H9 (cell line): ENCODE data around the gene POLK. TPM values are rescaled to one million over a fixed set of nuclear protein-coding genes. Genes with fewer than 3 reads are reported as not detected.

ENCODE experiments used
- DNase-seq: peaks from one replicate; pipeline ENCODE4 v3.0.0-alpha.2; 2017
- H2AFZ ChIP-seq: one replicate; pipeline ENCODE4 v1.6.1; 2013; ENCODE audit warnings: mild to moderate bottlenecking, low read length, control low read depth, moderate library complexity
- H2AK5ac ChIP-seq: 2 replicates; pipeline ENCODE4 v1.6.1; 2013; ENCODE audit warnings: low read length, control low read depth, mixed read lengths; ENCODE audit not compliant: insufficient read length
- H2BK120ac ChIP-seq: one replicate; pipeline ENCODE4 v1.6.1; 2013; ENCODE audit warnings: low read depth, mild to moderate bottlenecking, low read length, control low read depth, inconsistent platforms; ENCODE audit not compliant: poor library complexity, severe bottlenecking
- H2BK12ac ChIP-seq: 2 replicates; pipeline ENCODE4 v1.6.1; 2013; ENCODE audit warnings: low read length, control low read depth, mixed read lengths, low read depth; ENCODE audit not compliant: insufficient read length
- H2BK15ac ChIP-seq: 2 replicates; pipeline ENCODE4 v1.6.1; 2013; ENCODE audit warnings: low read depth, low read length, control low read depth
- H2BK20ac ChIP-seq: one replicate; pipeline ENCODE4 v1.6.1; 2013; ENCODE audit warnings: low read depth, mild to moderate bottlenecking, low read length, control low read depth, inconsistent platforms; ENCODE audit not compliant: poor library complexity, severe bottlenecking
- H2BK5ac ChIP-seq: 2 replicates; pipeline ENCODE4 v1.6.1; 2013; ENCODE audit warnings: low read length, control low read depth, mixed read lengths; ENCODE audit not compliant: insufficient read length
- H3K14ac ChIP-seq: 2 replicates; pipeline ENCODE4 v1.6.1; 2013; ENCODE audit warnings: low read length, control low read depth; ENCODE audit not compliant: insufficient read depth
- H3K18ac ChIP-seq: 2 replicates; pipeline ENCODE4 v1.6.1; 2013; ENCODE audit warnings: low read depth, mild to moderate bottlenecking, mixed read lengths, low read length, control low read depth; ENCODE audit not compliant: insufficient read length
- H3K23ac ChIP-seq: 2 replicates; pipeline ENCODE4 v1.6.1; 2013; ENCODE audit warnings: low read length, control low read depth, mixed read lengths, low read depth; ENCODE audit not compliant: insufficient read length
- H3K23me2 ChIP-seq: 2 replicates; pipeline ENCODE4 v1.6.1; 2013; ENCODE audit warnings: low read depth, mild to moderate bottlenecking, mixed read lengths, low read length, control low read depth; ENCODE audit not compliant: insufficient read length, poor library complexity, severe bottlenecking
- H3K27ac ChIP-seq: 2 replicates; pipeline ENCODE4 v1.5.1; 2013; ENCODE audit warnings: low read length, control low read depth, mixed read lengths, low read depth; ENCODE audit not compliant: insufficient read length
- H3K27me3 ChIP-seq: 2 replicates; pipeline ENCODE4 v1.6.1; 2013; ENCODE audit warnings: low read length, control low read depth, inconsistent platforms; ENCODE audit not compliant: insufficient read depth
- H3K4ac ChIP-seq: 2 replicates; pipeline ENCODE4 v1.6.1; 2013; ENCODE audit warnings: low read depth, mild to moderate bottlenecking, control low read depth, inconsistent platforms, low read length, moderate library complexity
- H3K4me1 ChIP-seq: 2 replicates; pipeline ENCODE4 v1.6.1; 2013; ENCODE audit warnings: low read length, control low read depth, inconsistent platforms; ENCODE audit not compliant: insufficient read depth
- H3K4me2 ChIP-seq: 2 replicates; pipeline ENCODE4 v1.6.1; 2013; ENCODE audit warnings: low read length, control low read depth, mixed read lengths; ENCODE audit not compliant: insufficient read length, insufficient read depth
- H3K56ac ChIP-seq: 2 replicates; pipeline ENCODE4 v1.6.1; 2013; ENCODE audit warnings: low read depth, mild to moderate bottlenecking, mixed read lengths, low read length, control low read depth; ENCODE audit not compliant: insufficient read length
- H3K79me1 ChIP-seq: 2 replicates; pipeline ENCODE4 v1.6.1; 2013; ENCODE audit warnings: low read depth, mild to moderate bottlenecking, moderate library complexity, low read length, control low read depth, inconsistent platforms; ENCODE audit not compliant: insufficient read depth, poor library complexity, severe bottlenecking
- H3K79me2 ChIP-seq: 2 replicates; pipeline ENCODE4 v1.6.1; 2013; ENCODE audit warnings: low read length, control low read depth, inconsistent platforms; ENCODE audit not compliant: insufficient read depth
- H3K9ac ChIP-seq: 2 replicates; pipeline ENCODE4 v1.6.1; 2013; ENCODE audit warnings: low read length, control low read depth, mixed read lengths; ENCODE audit not compliant: insufficient read length; ENCODE audit errors: extremely low read depth
- H3K9me3 ChIP-seq: one replicate; pipeline ENCODE4 v1.6.1; 2013; ENCODE audit warnings: low read depth, low read length, inconsistent platforms; ENCODE audit not compliant: control insufficient read depth
- H3T11ph ChIP-seq: one replicate; pipeline ENCODE4 v1.6.1; 2013; ENCODE audit warnings: mild to moderate bottlenecking, low read length, control low read depth, inconsistent platforms
- H4K20me1 ChIP-seq: one replicate; pipeline ENCODE4 v1.6.1; 2013; ENCODE audit not compliant: control insufficient read depth, insufficient read length, insufficient read depth
- H4K5ac ChIP-seq: 2 replicates; pipeline ENCODE4 v1.6.1; 2013; ENCODE audit warnings: low read depth, mild to moderate bottlenecking, mixed read lengths, low read length, control low read depth; ENCODE audit not compliant: insufficient read length
- H4K8ac ChIP-seq: replicated peaks from 2 replicates; pipeline ENCODE4 v1.6.1; 2013; ENCODE audit warnings: low read length, control low read depth, mixed read lengths, low read depth; ENCODE audit not compliant: insufficient read length
- H4K91ac ChIP-seq: 2 replicates; pipeline ENCODE4 v1.6.1; 2013; ENCODE audit warnings: low read depth, mild to moderate bottlenecking, moderate library complexity, mixed read lengths, low read length, control low read depth; ENCODE audit not compliant: insufficient read length
- H3K27ac Mint-ChIP-seq, 3 experiments: 2 replicates in 2 of 3; 3 replicates in 1 of 3; pipeline ENCODE4 v1.8.0; 2020 to 2021; ENCODE audit warnings: mixed read lengths in 3 of 3, mild to moderate bottlenecking in 1 of 3, moderate library complexity in 1 of 3
- H3K27me3 Mint-ChIP-seq: 2 replicates; pipeline ENCODE4 v1.8.0; 2021; ENCODE audit warnings: low read depth, mild to moderate bottlenecking, moderate library complexity, mixed read lengths
- H3K36me3 Mint-ChIP-seq, 3 experiments: 2 replicates in 2 of 3; 3 replicates in 1 of 3; pipeline ENCODE4 v1.8.0; 2020 to 2021; ENCODE audit warnings: low read depth in 3 of 3, mixed read lengths in 3 of 3; ENCODE audit not compliant: insufficient read depth in 1 of 3
- H3K4me1 Mint-ChIP-seq, 2 experiments: 2 replicates each; pipeline ENCODE4 v1.8.0; 2020; ENCODE audit warnings: mixed read lengths in 2 of 2
- H3K4me3 Mint-ChIP-seq, 2 experiments: 2 replicates in 1 of 2; 3 replicates in 1 of 2; pipeline ENCODE4 v1.8.0; 2020 to 2021; ENCODE audit warnings: mild to moderate bottlenecking in 2 of 2, mixed read lengths in 2 of 2, moderate library complexity in 1 of 2
- H3K9me3 Mint-ChIP-seq, 2 experiments: 2 replicates in 1 of 2; 3 replicates in 1 of 2; pipeline ENCODE4 v1.8.0; 2020; ENCODE audit warnings: mild to moderate bottlenecking in 2 of 2, mixed read lengths in 2 of 2, moderate library complexity in 1 of 2
- WGBS: extraction: QIAGEN DNeasy Blood & Tissue Kit; methylation state at CpG from one replicate; pipeline ENCODE4 v1.1.7; 2013; ENCODE audit warnings: missing lambda C conversion rate, low lambda C conversion rate, mixed read lengths; ENCODE audit not compliant: insufficient read length; ENCODE audit errors: extremely low coverage; 5-methylcytosine and 5-hydroxymethylcytosine counted together
- total RNA-seq: library from RNA; stranded (reverse); gene quantifications from 2 replicates; pipeline ENCODE4 v1.2.1, GENCODE V29; 2021
- TF ChIP-seq, protein P1 (sequence below): fragments of 200-600 bp; sonication (generic); conservative IDR thresholded peaks from 3 replicates; pipeline ENCODE4 v1.8.0; 2021; ENCODE audit warnings: antibody characterized with exemption, mild to moderate bottlenecking

The POLK gene
- total RNA-seq, 1 experiment from 2014 or later, result 7.6 TPM

DNA sequence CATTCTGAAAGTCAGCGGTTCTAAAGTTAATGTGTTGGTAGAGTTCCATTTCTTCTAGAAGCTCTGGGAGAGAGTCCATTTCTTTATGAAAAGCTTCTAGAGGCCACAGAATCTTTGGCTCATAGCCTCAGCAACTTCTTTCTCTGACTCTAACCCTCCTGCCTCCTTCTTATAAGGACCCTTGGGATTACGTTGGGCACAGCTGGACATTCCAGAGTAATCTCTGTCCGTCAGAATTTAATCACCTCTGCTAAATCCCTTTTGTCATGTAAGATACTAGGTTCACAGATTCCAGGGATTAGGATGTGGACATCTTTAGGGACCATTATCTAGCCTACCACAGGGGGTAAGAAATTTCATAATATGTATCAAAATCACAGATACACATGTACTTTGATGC lies 77.0 kb downstream of the POLK start:
- no peak overlapping the region for H3K23ac ChIP-seq
- Mint-ChIP-seq H3K36me3 (peaks cover 0 to 3% (median 0%) of the 10 kb centered on the region in 3 experiments; a peak in 1 of 7 replicates), H3K27me3 (no peaks in the 10 kb centered on the region), H3K4me3 (no peak overlapping the region), H3K9me3 (no peaks in the 10 kb centered on the region), H3K27ac (peak overlapping the region in 2 of 3 experiments; percentile 39 to 40; a peak in 3 of 7 replicates), H3K4me1 (peaks cover 11 to 14% of the 10 kb centered on the region in 2 experiments)
- H4K91ac ChIP-seq, result no peak overlapping the region
- H3K18ac ChIP-seq, result no peak overlapping the region
- no peaks in the 10 kb centered on the region for H3K79me1 ChIP-seq
- H3K4me2 ChIP-seq, result no peak overlapping the region
- TF ChIP-seq, protein P1, sequence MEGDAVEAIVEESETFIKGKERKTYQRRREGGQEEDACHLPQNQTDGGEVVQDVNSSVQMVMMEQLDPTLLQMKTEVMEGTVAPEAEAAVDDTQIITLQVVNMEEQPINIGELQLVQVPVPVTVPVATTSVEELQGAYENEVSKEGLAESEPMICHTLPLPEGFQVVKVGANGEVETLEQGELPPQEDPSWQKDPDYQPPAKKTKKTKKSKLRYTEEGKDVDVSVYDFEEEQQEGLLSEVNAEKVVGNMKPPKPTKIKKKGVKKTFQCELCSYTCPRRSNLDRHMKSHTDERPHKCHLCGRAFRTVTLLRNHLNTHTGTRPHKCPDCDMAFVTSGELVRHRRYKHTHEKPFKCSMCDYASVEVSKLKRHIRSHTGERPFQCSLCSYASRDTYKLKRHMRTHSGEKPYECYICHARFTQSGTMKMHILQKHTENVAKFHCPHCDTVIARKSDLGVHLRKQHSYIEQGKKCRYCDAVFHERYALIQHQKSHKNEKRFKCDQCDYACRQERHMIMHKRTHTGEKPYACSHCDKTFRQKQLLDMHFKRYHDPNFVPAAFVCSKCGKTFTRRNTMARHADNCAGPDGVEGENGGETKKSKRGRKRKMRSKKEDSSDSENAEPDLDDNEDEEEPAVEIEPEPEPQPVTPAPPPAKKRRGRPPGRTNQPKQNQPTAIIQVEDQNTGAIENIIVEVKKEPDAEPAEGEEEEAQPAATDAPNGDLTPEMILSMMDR, result no peak
- H3K9me3 ChIP-seq, result no peaks in the 10 kb centered on the region
- no peaks in the 10 kb centered on the region for H4K20me1 ChIP-seq
- H3K4me1 ChIP-seq, result no peaks in the 10 kb centered on the region
- no peak overlapping the region for H2BK12ac ChIP-seq
- H3K14ac ChIP-seq, result no peak overlapping the region
- H4K8ac ChIP-seq, result no peak overlapping the region
- no peak overlapping the region for H4K5ac ChIP-seq
- H2AFZ ChIP-seq, result no peak overlapping the region
- H3K27ac ChIP-seq, result no peak overlapping the region
- H3K27me3 ChIP-seq, result no peaks in the 10 kb centered on the region
- H3K56ac ChIP-seq, result no peak overlapping the region
- no peak overlapping the region for H3T11ph ChIP-seq
- no peak overlapping the region for H2BK120ac ChIP-seq
- H3K4ac ChIP-seq, result no peak overlapping the region
- no peak for DNase-seq
- no peak overlapping the region for H2BK20ac ChIP-seq
- no CpG with 5 or more reads among the region's 3 CpGs for WGBS
- no peaks in the 10 kb centered on the region for H3K23me2 ChIP-seq
- H2BK15ac ChIP-seq, result no peak overlapping the region
- no peak overlapping the region for H2BK5ac ChIP-seq
- no peak overlapping the region for H2AK5ac ChIP-seq
- H3K9ac ChIP-seq, result no peak overlapping the region
- H3K79me2 ChIP-seq, result no peaks in the 10 kb centered on the region
